Bronchial epithelial cell (primary cell): ENCODE data around the gene TMEM44. TPM values are rescaled to one million over a fixed set of nuclear protein-coding genes. Genes with fewer than 3 reads are reported as not detected.

ENCODE experiments used
- DNase-seq: peaks from one replicate; pipeline ENCODE4 v3.0.0-alpha.2; 2010; ENCODE audit warnings: low read depth
- FAIRE-seq: peaks from 2 replicates; lab custom pipeline; 2011; peaks lifted over from hg19 to GRCh38; lab: Jason Lieb, UNC
- H3K27me3 ChIP-seq: 2 replicates; pipeline ENCODE4 v1.5.1; 2011; ENCODE audit warnings: low read length; ENCODE audit not compliant: control insufficient read depth, insufficient read depth
- H3K36me3 ChIP-seq: 2 replicates; pipeline ENCODE4 v1.5.1; 2011; ENCODE audit warnings: low read length; ENCODE audit not compliant: control insufficient read depth, insufficient read depth
- H3K4me3 ChIP-seq: 2 replicates; pipeline ENCODE4 v1.5.1; 2011; ENCODE audit warnings: mild to moderate bottlenecking, low read depth, low read length, control low read depth
- total RNA-seq: library from RNA; depleted of rRNA; stranded (reverse); fragments of >200 nt; gene quantifications from 2 replicates; pipeline ENCODE4 v1.2.1, GENCODE V29; 2014
- TF ChIP-seq, protein P1 (sequence below): IDR thresholded peaks from 2 replicates; pipeline ENCODE4 v1.5.1; 2011; ENCODE audit warnings: mild to moderate bottlenecking, moderate library complexity, low read length, control low read depth, inconsistent platforms; ENCODE audit not compliant: insufficient read depth, severe bottlenecking

Gene TMEM44
- total RNA-seq, 1 donor from 2014 or later = 8.4 TPM

DNA sequence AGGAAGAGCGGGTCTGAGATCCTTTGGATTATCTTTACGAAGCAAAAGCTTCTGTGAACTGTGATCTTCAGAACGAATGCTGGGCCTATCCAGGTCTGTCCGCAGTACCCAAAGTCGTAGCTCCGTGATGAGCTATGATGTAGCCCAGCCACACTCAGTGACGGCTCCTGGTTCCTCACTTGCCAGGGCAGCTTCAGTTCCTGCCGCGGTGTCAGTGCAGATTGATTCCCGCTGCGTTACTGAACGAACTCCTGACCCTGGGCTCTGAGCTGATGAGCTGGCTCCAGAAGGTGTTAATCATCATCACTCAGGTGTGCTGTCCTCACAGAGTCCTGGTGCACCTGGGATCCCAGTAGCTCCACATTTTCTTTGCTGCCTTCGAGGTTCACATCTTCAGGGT, 45.0 kb downstream of the TMEM44 start:
- no peak for FAIRE-seq

DNA sequence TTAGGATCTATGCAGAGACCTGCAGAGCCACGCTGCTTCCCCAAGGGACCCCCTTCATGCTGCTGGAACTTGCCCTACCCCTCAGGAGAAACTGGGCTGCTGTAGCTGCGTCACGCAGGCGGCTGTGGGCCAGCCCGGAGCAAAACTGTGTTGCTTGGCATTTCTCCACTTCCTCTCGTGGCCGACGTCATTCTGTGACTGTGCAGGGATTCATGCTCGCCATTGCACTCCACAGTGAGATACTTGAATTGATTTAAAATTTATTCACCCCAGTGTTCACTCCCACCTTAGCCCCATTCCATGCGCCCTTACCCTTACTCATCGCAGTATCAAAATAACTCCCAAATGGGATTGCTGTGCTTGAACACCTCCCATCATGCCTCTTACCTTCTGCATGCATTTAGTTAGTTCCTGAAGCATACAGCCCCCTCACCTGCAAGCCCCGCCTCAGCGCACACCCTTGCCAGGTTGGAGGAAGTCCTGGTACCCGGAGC, 45.7 kb downstream of the TMEM44 start:
- Histone ChIP-seq H3K27me3 (no peaks in the 10 kb centered on the region), H3K36me3 (peaks cover 6% of the 10 kb centered on the region), H3K4me3 (no peak overlapping the region)
- TF ChIP-seq, protein P1, sequence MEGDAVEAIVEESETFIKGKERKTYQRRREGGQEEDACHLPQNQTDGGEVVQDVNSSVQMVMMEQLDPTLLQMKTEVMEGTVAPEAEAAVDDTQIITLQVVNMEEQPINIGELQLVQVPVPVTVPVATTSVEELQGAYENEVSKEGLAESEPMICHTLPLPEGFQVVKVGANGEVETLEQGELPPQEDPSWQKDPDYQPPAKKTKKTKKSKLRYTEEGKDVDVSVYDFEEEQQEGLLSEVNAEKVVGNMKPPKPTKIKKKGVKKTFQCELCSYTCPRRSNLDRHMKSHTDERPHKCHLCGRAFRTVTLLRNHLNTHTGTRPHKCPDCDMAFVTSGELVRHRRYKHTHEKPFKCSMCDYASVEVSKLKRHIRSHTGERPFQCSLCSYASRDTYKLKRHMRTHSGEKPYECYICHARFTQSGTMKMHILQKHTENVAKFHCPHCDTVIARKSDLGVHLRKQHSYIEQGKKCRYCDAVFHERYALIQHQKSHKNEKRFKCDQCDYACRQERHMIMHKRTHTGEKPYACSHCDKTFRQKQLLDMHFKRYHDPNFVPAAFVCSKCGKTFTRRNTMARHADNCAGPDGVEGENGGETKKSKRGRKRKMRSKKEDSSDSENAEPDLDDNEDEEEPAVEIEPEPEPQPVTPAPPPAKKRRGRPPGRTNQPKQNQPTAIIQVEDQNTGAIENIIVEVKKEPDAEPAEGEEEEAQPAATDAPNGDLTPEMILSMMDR = no peak
- DNase-seq = no peak
- no peak for FAIRE-seq

More for the DNA sequence above, 45.0 kb downstream of the TMEM44 start:
- H3K27me3 ChIP-seq = no peaks in the 10 kb centered on the region
- peak; percentile 38 for DNase-seq
- TF ChIP-seq, protein P1 = no peak
- peaks cover 6% of the 10 kb centered on the region for H3K36me3 ChIP-seq
- no peak overlapping the region for H3K4me3 ChIP-seq

GRCh38 chr3:194586836-194587235, 46.4 kb downstream of the TMEM44 start:
- FAIRE-seq (no peak), DNase-seq (peak; percentile 72)
- Histone ChIP-seq H3K36me3 (peaks cover 6% of the 10 kb centered on the region), H3K27me3 (no peaks in the 10 kb centered on the region), H3K4me3 (no peak overlapping the region)
- TF ChIP-seq, protein P1 = no peak

- Histone ChIP-seq H3K27me3 (no peaks in the 10 kb centered on the region), H3K4me3 (no peak overlapping the region), H3K36me3 (peaks cover 6% of the 10 kb centered on the region)
- TF ChIP-seq, protein P1 = no peak
- FAIRE-seq (no peak), DNase-seq (no peak)
Measured at GRCh38 chr3:194585880-194586281, 47.3 kb downstream of the TMEM44 start.

GRCh38 chr3:194584866-194585265, 48.4 kb downstream of the TMEM44 start:
- peaks cover 6% of the 10 kb centered on the region for H3K36me3 ChIP-seq
- TF ChIP-seq, protein P1 = no peak
- no peaks in the 10 kb centered on the region for H3K27me3 ChIP-seq
- no peak overlapping the region for H3K4me3 ChIP-seq
- FAIRE-seq (no peak), DNase-seq (peak; percentile 48)

DNA sequence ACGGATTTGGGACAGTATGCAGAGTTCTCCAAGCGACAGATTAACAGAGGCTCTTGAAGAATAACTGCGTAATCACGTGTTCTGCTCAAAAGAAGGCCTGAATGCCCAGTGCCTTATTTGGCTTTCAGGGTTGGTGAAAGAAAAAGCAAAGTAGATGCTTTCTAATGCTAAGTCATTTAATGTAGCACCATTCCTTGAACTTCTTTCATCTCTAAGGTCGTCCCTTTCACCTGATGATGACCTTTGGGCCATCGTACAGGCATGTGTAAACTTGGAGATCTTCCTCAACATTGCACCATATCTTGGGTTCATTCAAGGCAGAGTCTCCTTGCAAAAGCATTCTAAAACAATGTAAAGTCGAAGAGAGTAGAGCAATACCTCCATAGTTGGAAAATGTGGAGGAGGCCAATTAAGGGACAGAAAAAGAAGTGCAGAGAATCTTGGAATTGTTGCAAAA, 48.9 kb downstream of the TMEM44 start:
- FAIRE-seq = no peak
- Histone ChIP-seq H3K36me3 (peaks cover 3% of the 10 kb centered on the region), H3K27me3 (no peaks in the 10 kb centered on the region), H3K4me3 (peak overlapping the region; percentile 79)
- TF ChIP-seq, protein P1 = no peak
- DNase-seq = peak; percentile 30
